Measurements from ENCODE around the gene PHIP. TPM values are rescaled to one million over a fixed set of nuclear protein-coding genes. Genes with fewer than 3 reads are reported as not detected.

PHIP gene
- total RNA-seq, 4 donors from 2014 or later: 33.2 to 41.6 (median 33.8) TPM

- no peak for TF ChIP-seq CTCF (IDR thresholded peaks at IDR 0.05; ENCODE audit: low read depth)
Observed at GRCh38 chr6:78911218-78911940, 166.7 kb downstream of the PHIP start.

GRCh38 chr6:78910591-78911171 lies 167.4 kb downstream of the PHIP start:
- TF ChIP-seq CTCF (IDR thresholded peaks at IDR 0.05; ENCODE audit: low read depth): no peak

GRCh38 chr6:78910010-78910409 lies 168.0 kb downstream of the PHIP start:
- no peak for TF ChIP-seq CTCF (IDR thresholded peaks at IDR 0.05; ENCODE audit: low read depth)

- TF ChIP-seq CTCF (IDR thresholded peaks at IDR 0.05; ENCODE audit: low read depth): no peak
Observed at GRCh38 chr6:78909391-78909790, 168.7 kb downstream of the PHIP start.

GRCh38 chr6:78908621-78909020 lies 169.4 kb downstream of the PHIP start:
- no peak for TF ChIP-seq CTCF (IDR thresholded peaks at IDR 0.05; ENCODE audit: low read depth)

GRCh38 chr6:78896227-78896626 lies 181.8 kb downstream of the PHIP start:
- no peak for TF ChIP-seq CTCF (IDR thresholded peaks at IDR 0.05; ENCODE audit: low read depth)

Other genes starting within 250 kb of the PHIP start
- 1 to 10 TPM; 1.9 to 2.4 (median 2.2) TPM for gene IRAK1BP1, start 210.7 kb downstream of the PHIP start, total RNA-seq
- 10 to 100 TPM; 33.1 to 60.8 (median 47.0) TPM for gene HMGN3, start 156.4 kb upstream of the PHIP start, total RNA-seq